ENCODE data around the gene OTOP2.

OTOP2 gene

DNA sequence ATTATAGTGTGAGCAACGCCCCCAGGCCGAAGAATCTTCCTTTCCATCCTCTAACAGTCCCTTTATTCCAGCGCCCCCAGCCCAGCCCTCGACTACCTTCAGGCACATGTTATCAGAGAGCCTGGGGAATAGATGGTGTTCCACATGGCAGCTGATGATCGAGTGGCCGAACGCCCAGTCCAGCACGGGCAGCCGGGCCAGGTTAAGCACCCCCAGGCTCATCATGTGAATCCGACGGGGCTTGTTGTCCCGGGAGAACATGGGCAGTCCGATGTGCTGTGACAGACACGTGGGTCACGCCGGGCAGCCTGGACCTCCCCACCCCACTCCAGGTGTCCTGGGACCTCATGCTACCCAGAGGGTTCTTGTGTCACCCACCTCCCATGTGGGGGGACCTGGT is 44.8 kb upstream of the OTOP2 start:
- H3K4me3 ChIP-seq (replicated peaks; ENCODE audit: insufficient read depth, low read length) = no peak overlapping the region
- TF ChIP-seq, protein P1, sequence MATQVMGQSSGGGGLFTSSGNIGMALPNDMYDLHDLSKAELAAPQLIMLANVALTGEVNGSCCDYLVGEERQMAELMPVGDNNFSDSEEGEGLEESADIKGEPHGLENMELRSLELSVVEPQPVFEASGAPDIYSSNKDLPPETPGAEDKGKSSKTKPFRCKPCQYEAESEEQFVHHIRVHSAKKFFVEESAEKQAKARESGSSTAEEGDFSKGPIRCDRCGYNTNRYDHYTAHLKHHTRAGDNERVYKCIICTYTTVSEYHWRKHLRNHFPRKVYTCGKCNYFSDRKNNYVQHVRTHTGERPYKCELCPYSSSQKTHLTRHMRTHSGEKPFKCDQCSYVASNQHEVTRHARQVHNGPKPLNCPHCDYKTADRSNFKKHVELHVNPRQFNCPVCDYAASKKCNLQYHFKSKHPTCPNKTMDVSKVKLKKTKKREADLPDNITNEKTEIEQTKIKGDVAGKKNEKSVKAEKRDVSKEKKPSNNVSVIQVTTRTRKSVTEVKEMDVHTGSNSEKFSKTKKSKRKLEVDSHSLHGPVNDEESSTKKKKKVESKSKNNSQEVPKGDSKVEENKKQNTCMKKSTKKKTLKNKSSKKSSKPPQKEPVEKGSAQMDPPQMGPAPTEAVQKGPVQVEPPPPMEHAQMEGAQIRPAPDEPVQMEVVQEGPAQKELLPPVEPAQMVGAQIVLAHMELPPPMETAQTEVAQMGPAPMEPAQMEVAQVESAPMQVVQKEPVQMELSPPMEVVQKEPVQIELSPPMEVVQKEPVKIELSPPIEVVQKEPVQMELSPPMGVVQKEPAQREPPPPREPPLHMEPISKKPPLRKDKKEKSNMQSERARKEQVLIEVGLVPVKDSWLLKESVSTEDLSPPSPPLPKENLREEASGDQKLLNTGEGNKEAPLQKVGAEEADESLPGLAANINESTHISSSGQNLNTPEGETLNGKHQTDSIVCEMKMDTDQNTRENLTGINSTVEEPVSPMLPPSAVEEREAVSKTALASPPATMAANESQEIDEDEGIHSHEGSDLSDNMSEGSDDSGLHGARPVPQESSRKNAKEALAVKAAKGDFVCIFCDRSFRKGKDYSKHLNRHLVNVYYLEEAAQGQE (IDR thresholded peaks at IDR 0.05; ENCODE audit: insufficient replicate concordance, low read depth) = no peak
- TF ChIP-seq, protein P2, sequence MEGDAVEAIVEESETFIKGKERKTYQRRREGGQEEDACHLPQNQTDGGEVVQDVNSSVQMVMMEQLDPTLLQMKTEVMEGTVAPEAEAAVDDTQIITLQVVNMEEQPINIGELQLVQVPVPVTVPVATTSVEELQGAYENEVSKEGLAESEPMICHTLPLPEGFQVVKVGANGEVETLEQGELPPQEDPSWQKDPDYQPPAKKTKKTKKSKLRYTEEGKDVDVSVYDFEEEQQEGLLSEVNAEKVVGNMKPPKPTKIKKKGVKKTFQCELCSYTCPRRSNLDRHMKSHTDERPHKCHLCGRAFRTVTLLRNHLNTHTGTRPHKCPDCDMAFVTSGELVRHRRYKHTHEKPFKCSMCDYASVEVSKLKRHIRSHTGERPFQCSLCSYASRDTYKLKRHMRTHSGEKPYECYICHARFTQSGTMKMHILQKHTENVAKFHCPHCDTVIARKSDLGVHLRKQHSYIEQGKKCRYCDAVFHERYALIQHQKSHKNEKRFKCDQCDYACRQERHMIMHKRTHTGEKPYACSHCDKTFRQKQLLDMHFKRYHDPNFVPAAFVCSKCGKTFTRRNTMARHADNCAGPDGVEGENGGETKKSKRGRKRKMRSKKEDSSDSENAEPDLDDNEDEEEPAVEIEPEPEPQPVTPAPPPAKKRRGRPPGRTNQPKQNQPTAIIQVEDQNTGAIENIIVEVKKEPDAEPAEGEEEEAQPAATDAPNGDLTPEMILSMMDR (IDR thresholded peaks at IDR 0.05; ENCODE audit: insufficient read depth, low read length) = no peak
- TF ChIP-seq SPI1 (IDR thresholded peaks at IDR 0.05; ENCODE audit: borderline replicate concordance, low read depth) (no peak), GABPA (IDR thresholded peaks at IDR 0.05; ENCODE audit: low read depth) (no peak), POLR2AphosphoS5 (IDR thresholded peaks at IDR 0.05; ENCODE audit: low read depth) (no peak)
- DNase-seq (ENCODE audit: low read depth in 1 of 2, low spot score in 1 of 2) = no peak
- H3K27me3 ChIP-seq (ENCODE audit: insufficient read depth, poor library complexity, severe bottlenecking) = no peaks in the 10 kb centered on the region
- H3K27ac ChIP-seq (replicated peaks) = no peak overlapping the region

DNA sequence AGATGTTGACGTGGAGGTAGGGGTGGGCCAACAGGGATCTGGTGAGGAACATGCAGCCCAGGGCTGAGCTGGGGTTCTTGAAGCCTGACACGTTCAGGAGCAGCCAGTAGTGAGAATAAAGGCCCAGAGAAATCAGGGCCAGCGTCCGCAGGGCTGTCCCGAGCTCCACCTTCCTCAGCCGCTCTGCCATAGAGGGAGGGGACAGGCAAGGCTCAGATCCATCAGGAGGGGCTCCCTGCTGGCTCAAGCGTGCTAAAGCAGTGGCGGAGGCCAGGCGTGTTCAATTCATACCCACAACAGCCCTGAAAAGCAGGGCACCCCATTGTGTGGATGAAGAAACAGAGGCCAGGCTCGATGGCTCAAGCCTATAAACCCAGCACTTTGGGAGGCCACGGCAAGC is 43.0 kb upstream of the OTOP2 start:
- DNase-seq (ENCODE audit: low read depth in 1 of 2, low spot score in 1 of 2) = no peak
- Histone ChIP-seq H3K27me3 (ENCODE audit: insufficient read depth, poor library complexity, severe bottlenecking) (no peaks in the 10 kb centered on the region), H3K4me3 (replicated peaks; ENCODE audit: insufficient read depth, low read length) (no peak overlapping the region), H3K27ac (replicated peaks) (no peak overlapping the region)
- TF ChIP-seq GABPA (IDR thresholded peaks at IDR 0.05; ENCODE audit: low read depth) (no peak), SPI1 (IDR thresholded peaks at IDR 0.05; ENCODE audit: borderline replicate concordance, low read depth) (no peak), POLR2AphosphoS5 (IDR thresholded peaks at IDR 0.05; ENCODE audit: low read depth) (no peak)
- TF ChIP-seq, protein P2 (IDR thresholded peaks at IDR 0.05; ENCODE audit: insufficient read depth, low read length) = no peak
- TF ChIP-seq, protein P1 (IDR thresholded peaks at IDR 0.05; ENCODE audit: insufficient replicate concordance, low read depth) = no peak

DNA sequence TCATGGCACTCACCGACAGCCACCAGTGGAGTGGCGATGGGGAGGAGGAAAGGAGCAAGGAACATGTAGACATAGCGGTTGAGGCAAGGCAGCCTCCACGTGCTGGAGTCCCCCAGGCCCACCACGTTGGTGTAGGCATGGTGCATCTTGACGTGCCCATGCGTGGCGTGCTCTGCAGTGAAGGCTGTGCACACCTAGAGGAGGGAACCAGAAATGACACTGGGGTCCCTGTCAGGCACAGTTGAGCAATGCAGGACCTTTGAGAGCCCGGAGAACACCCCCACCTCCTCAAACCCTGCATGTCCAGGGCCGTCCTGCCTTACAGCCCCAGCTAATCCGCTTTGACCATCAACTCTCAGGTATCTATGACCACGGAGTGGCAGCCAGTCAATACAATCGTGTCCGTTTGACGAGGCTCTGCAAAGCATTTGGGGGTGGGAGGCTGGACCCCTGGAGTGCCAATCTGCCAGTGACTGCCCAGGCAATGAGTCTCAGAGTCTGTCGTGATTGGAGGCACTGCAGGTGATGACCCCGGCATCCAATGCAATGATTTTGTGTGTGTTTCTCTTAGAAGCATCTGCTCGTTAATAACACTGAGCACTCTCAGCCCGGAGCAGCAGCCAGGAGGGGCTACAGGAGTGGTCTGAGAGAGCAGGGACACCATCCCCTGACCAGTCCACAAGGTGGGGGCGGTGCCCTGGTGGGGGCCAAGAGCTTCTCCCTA is 41.4 kb upstream of the OTOP2 start:
- no peaks in the 10 kb centered on the region for H3K27me3 ChIP-seq (ENCODE audit: insufficient read depth, poor library complexity, severe bottlenecking)
- H3K27ac ChIP-seq (replicated peaks) = no peak overlapping the region
- no peak for DNase-seq (ENCODE audit: low read depth in 1 of 2, low spot score in 1 of 2)
- TF ChIP-seq, protein P1 (IDR thresholded peaks at IDR 0.05; ENCODE audit: insufficient replicate concordance, low read depth) = no peak
- no peak for TF ChIP-seq SPI1 (IDR thresholded peaks at IDR 0.05; ENCODE audit: borderline replicate concordance, low read depth)
- no peak for TF ChIP-seq POLR2AphosphoS5 (IDR thresholded peaks at IDR 0.05; ENCODE audit: low read depth)
- TF ChIP-seq GABPA (IDR thresholded peaks at IDR 0.05; ENCODE audit: low read depth) = no peak
- TF ChIP-seq, protein P2 (IDR thresholded peaks at IDR 0.05; ENCODE audit: insufficient read depth, low read length) = no peak
- no peak overlapping the region for H3K4me3 ChIP-seq (replicated peaks; ENCODE audit: insufficient read depth, low read length)
